ENCODE results near the gene HTT-AS.
A peak's percentile ranks its signal among the peaks of the same experiment; 100 is the strongest.

Gene HTT-AS

GRCh38 chr4:3087115-3087797 is 12.9 kb upstream of the HTT-AS start:
- DNase-seq = no peak

DNA sequence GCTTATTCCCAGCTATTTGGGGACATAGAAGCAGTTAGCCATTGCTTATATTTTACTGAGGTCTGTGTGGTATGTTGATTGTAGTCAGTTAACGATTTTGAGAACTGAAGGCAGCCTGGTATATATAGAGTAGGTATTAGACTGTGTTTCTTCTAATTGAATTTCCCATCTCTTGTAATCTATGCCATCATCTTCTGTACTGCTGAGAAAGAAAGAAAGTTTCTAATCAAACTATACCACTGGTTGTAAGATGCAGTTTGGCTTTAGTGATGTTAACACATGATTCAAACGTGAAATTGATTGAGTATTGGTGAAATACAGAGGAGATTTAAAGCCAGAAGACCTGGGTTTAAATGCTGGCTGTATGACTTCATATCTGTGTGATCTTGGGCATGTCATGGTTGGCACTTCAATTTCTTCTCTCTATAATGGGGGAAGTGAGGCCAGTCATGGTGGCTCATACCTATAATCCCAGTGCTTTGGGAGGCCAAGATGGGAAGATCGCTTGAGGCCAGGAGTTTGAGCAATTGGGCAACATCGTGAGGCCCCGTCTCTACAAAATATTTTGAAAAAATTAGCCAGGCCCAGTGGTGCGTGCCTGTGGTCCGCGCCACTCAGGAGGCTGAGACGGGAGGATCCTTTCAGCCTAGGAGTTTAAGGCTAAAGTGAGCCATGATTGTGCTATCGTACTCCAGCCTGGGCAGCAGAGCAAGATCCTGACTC is 11.8 kb upstream of the HTT-AS start:
- DNase-seq = no peak

GRCh38 chr4:3083732-3084131 is 9.4 kb upstream of the HTT-AS start:
- no peak for DNase-seq

- no peak for DNase-seq
These were observed 8.7 kb upstream of the HTT-AS start for GRCh38 chr4:3082925-3083515.

DNA sequence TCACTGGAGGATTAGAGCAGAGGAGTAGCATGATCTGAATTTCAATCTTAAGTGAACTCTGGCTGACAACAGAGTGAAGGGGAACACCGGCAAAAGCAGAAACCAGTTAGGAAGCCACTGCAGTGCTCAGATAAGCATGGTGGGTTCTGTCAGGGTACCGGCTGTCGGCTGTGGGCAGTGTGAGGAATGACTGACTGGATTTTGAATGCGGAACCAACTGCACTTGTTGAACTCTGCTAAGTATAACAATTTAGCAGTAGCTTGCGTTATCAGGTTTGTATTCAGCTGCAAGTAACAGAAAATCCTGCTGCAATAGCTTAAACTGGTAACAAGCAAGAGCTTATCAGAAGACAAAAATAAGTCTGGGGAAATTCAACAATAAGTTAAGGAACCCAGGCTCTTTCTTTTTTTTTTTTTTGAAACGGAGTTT is 5.4 kb upstream of the HTT-AS start:
- no peak for DNase-seq

GRCh38 chr4:3077796-3078195 is 3.5 kb upstream of the HTT-AS start:
- DNase-seq = no peak

DNA sequence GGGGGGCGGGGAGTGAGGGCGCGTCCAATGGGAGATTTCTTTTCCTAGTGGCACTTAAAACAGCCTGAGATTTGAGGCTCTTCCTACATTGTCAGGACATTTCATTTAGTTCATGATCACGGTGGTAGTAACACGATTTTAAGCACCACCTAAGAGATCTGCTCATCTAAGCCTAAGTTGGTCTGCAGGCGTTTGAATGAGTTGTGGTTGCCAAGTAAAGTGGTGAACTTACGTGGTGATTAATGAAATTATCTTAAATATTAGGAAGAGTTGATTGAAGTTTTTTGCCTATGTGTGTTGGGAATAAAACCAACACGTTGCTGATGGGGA is 1.3 kb upstream of the HTT-AS start:
- no peak for DNase-seq

DNA sequence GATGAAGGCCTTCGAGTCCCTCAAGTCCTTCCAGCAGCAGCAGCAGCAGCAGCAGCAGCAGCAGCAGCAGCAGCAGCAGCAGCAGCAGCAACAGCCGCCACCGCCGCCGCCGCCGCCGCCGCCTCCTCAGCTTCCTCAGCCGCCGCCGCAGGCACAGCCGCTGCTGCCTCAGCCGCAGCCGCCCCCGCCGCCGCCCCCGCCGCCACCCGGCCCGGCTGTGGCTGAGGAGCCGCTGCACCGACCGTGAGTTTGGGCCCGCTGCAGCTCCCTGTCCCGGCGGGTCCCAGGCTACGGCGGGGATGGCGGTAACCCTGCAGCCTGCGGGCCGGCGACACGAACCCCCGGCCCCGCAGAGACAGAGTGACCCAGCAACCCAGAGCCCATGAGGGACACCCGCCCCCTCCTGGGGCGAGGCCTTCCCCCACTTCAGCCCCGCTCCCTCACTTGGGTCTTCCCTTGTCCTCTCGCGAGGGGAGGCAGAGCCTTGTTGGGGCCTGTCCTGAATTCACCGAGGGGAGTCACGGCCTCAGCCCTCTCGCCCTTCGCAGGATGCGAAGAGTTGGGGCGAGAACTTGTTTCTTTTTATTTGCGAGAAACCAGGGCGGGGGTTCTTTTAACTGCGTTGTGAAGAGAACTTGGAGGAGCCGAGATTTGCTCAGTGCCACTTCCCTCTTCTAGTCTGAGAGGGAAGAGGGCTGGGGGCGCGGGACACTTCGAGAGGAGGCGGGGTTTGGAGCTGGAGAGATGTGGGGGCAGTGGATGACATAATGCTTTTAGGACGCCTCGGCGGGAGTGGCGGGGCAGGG is 711 bp upstream of the HTT-AS start:
- peak; percentile 33 for DNase-seq

DNA sequence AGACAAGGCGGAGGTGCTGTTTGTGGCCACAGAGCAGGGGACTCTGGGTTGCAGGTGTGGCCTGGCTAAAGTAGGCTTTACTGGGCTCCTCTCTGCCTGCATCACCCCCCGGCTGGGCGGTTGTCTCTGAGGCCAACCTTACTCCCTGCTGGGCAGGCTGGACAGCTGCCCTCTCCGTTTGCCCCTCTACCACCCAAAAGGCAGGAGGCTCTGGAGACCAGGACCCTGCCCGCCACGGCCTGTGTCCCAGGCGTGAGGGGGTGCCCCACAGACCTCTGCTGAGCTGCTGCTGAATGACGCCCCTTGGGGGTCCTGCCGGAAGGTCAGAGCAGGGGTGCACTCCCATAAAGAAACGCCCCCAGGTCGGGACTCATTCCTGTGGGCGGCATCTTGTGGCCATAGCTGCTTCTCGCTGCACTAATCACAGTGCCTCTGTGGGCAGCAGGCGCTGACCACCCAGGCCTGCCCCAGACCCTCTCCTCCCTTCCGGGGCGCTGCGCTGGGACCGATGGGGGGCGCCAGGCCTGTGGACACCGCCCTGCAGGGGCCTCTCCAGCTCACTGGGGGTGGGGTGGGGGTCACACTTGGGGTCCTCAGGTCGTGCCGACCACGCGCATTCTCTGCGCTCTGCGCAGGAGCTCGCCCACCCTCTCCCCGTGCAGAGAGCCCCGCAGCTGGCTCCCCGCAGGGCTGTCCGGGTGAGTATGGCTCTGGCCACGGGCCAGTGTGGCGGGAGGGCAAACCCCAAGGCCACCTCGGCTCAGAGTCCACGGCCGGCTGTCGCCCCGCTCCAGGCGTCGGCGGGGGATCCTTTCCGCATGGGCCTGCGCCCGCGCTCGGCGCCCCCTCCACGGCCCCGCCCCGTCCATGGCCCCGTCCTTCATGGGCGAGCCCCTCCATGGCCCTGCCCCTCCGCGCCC is 920 bp downstream of the HTT-AS start:
- no peak for DNase-seq

- DNase-seq = no peak
These were observed 2.5 kb downstream of the HTT-AS start for GRCh38 chr4:3071811-3072210.

DNA sequence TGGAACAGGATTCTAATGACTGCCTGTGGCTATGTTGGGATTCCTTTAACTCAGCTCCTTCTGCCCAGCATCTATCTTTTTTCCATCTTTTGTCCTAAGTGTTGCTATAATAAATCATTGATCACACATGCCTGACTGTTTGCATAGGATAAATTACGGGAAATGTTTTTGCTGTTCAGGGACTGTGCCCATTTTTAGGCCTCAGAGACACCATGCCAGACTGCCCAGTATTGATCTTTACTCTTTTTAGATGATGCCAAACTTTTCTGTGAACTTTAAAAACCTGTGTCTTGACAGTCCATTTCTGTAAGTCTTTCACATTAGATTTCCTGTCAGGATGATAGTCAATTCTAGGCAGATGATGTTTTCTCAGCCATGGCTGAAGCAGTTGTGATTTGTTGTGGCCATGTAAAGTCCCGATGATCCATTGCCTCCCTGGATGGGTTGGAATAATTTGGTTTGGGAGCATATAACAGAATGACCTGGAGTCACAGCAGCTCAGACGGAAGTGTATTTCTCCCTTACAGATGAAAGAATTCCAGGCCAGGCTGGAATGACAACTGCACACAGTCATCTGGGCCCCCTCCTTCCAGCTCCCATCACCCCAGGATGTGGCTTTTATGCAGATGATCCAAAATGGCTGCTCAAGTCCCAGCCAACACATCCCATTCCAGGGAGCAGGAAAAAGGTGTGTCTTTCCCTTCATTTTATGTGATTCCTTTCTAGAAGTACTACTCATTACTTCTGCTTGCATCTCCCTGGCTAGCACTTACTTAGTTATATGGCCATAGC is 3.4 kb downstream of the HTT-AS start:
- DNase-seq = no peak

- no peak for DNase-seq
These were observed 4.6 kb downstream of the HTT-AS start for GRCh38 chr4:3069661-3070199.

DNA sequence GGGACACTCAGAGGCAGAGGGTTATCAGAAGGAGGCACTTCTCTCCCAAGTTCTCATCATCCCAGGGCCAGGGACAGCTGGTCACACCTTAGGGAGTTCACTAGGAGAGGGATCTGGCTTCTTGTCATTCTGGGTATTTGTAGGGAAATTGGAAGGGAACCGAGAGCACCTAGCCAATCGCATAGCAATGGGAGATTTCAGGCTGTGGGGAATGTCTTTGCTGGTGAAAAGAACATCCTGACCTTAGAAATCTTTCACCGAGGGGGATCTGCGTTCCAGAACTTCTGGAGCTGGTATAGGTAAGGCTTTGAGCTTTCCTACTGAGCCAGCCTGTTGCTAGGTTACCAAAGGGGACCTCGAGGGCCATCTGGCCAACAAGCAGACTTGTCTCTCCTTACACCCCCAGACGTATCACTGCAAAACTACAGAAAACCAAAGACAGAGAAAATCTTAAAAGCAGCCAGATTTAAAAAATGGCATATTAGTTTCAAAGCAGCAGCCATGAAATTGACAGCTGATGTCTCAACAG is 6.8 kb downstream of the HTT-AS start:
- DNase-seq = no peak

- no peak for DNase-seq
These were observed 7.4 kb downstream of the HTT-AS start for GRCh38 chr4:3066836-3067400.

DNA sequence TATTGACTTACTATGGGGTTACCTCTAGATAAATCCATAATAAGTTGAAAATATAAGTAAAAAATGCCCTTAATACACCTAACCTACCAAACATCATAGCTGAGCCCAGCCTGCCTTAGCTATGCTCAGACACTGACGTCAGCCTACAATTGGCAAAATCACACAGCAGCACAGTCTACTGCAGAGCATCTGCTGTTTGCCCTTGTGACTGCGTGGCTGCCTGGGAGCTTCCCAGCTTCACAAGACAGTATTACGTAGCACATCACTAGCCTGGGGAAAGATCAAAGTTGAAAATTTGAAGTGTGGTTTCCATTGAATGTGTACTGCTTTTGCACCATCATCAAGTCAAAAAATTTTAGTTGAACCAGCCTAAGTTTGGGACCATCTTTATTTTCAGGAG is 8.8 kb downstream of the HTT-AS start:
- no peak for DNase-seq

- DNase-seq = no peak
These were observed 11.9 kb downstream of the HTT-AS start for GRCh38 chr4:3062471-3062870.

DNA sequence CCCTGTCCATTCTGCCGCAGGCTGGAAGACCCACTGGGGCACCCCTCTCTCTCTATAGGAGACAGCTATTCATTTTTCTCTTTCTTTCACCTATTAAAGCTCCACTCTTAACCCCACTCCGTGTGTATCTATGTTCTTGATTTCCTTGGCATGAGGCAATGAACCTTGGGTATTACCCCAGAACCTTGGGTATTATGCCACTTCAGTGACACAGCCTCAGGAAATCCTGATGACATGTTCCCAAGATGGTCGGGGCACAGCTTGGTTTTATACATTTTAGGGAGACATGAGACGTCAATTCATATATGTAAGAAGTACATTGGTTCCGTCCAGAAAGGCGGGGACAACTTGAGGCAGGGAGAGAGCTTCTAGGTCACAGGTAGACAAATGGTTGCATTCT is 13.4 kb downstream of the HTT-AS start:
- no peak for DNase-seq

- DNase-seq = no peak
These were observed 14.4 kb downstream of the HTT-AS start for GRCh38 chr4:3059943-3060342.

GRCh38 chr4:3054169-3054759 is 20.1 kb downstream of the HTT-AS start:
- DNase-seq = no peak
